NT2/D1 (cell line): ENCODE data around the gene LTC4S.

Experiments used
- SUZ12 ChIP-seq: IDR thresholded peaks from 2 replicates; pipeline ENCODE4 v1.6.1; 2011; ENCODE audit not compliant: insufficient read length, insufficient read depth; ENCODE audit errors: extremely low read depth
- YY1 ChIP-seq: IDR thresholded peaks from 2 replicates; pipeline ENCODE4 v1.6.1; 2011; ENCODE audit not compliant: insufficient read length, insufficient read depth
- ZNF274 ChIP-seq: IDR thresholded peaks from 2 replicates; pipeline ENCODE4 v1.6.1; 2011; ENCODE audit warnings: mild to moderate bottlenecking, low read depth, low read length

GRCh38 chr5:179792612-179793467 lies 946 bp upstream of the LTC4S start:
- no peak for TF ChIP-seq SUZ12
- no peak for TF ChIP-seq YY1
- no peak for TF ChIP-seq ZNF274
